Lung (tissue), 12 donors: ENCODE data around the gene NKIRAS1. TPM values are rescaled to one million over a fixed set of nuclear protein-coding genes. Genes with fewer than 3 reads are reported as not detected.

ENCODE experiments used
- ATAC-seq: fragments of 200-7000 bp; cut with Tn5 transposase; one replicate; pipeline ENCODE4 v1.9.1; 2020; ENCODE audit warnings: moderate number of reproducible peaks; ENCODE audit not compliant: insufficient read depth, low FRiP score
- DNase-seq, 3 donors: peaks; one replicate each; pipeline ENCODE4 v3.0.0-alpha.2; 2013 to 2017
- H3K27ac ChIP-seq, 2 donors: one replicate each; pipeline ENCODE4 v1.5.1; 2013; ENCODE audit warnings: mild to moderate bottlenecking in 2 of 2, moderate library complexity in 2 of 2, control low read depth in 1 of 2, inconsistent platforms in 1 of 2, low read depth in 1 of 2, low read length in 1 of 2
- H3K27me3 ChIP-seq, 3 donors: one replicate each; pipeline ENCODE4 v1.5.1; 2013; ENCODE audit warnings: low read length in 2 of 3; ENCODE audit not compliant: control insufficient read depth in 3 of 3, insufficient read depth in 3 of 3
- H3K36me3 ChIP-seq, 4 donors: one replicate each; pipeline ENCODE4 v1.5.1; 2013; ENCODE audit warnings: low read length in 4 of 4, mild to moderate bottlenecking in 1 of 4, moderate library complexity in 1 of 4; ENCODE audit not compliant: control insufficient read depth in 4 of 4, insufficient read depth in 4 of 4
- H3K4me1 ChIP-seq, 5 donors: one replicate each; pipeline ENCODE4 v1.5.1; 2013; ENCODE audit warnings: low read length in 5 of 5, mild to moderate bottlenecking in 2 of 5, moderate library complexity in 1 of 5; ENCODE audit not compliant: control insufficient read depth in 5 of 5, insufficient read depth in 5 of 5
- H3K4me3 ChIP-seq: one replicate; pipeline ENCODE4 v1.5.1; 2013; ENCODE audit warnings: mild to moderate bottlenecking, control low read depth, moderate library complexity
- H3K9ac ChIP-seq, 2 donors: one replicate each; pipeline ENCODE4 v1.5.1; 2013; ENCODE audit warnings: low read length in 2 of 2, control low read depth in 1 of 2; ENCODE audit not compliant: insufficient read depth in 1 of 2
- H3K9me3 ChIP-seq, 4 donors: one replicate each; pipeline ENCODE4 v1.5.1; 2013; ENCODE audit warnings: low read length in 3 of 4, mild to moderate bottlenecking in 1 of 4, moderate library complexity in 1 of 4; ENCODE audit not compliant: control insufficient read depth in 4 of 4, insufficient read depth in 3 of 4
- CTCF ChIP-seq: IDR thresholded peaks from 2 replicates; pipeline ENCODE4 v1.5.1; 2012; ENCODE audit warnings: mild to moderate bottlenecking; ENCODE audit errors: control extremely low read depth, extremely low read depth
- WGBS, 2 donors: extraction: QIAGEN DNeasy Blood & Tissue Kit; methylation state at CpG; one replicate each; pipeline ENCODE4 v1.1.7; 2013; 5-methylcytosine and 5-hydroxymethylcytosine counted together
- polyA plus RNA-seq, 2 donors: library from polyadenylated mRNA; stranded (reverse); fragments of 200-250 nt; gene quantifications; one replicate each; pipeline ENCODE4 v1.2.1, GENCODE V29; 2013
- total RNA-seq, 2 donors: library from RNA; depleted of rRNA in 1 of 2; stranded (reverse); fragments of >200 nt in 1 of 2; gene quantifications; one replicate each; pipeline ENCODE4 v1.2.1, GENCODE V29; 2014 to 2021
- donor health status: control.
- donor health status: control.
- donor health status: Bipolar disorder and iron deficiency.
- donor health status: healthy.
- donor health status: DM: yes; HTN: yes; CAD: no.

Gene NKIRAS1
- total and polyA plus RNA-seq, 4 donors = 6.7 to 17.1 (median 9.1) TPM

- TF ChIP-seq CTCF = no peak
- peak overlapping the region in 1 of 2 donors; percentile 91 for H3K27ac ChIP-seq
- H3K9ac ChIP-seq = no peak overlapping the region
Observed at GRCh38 chr3:23948761-23949160, 32.0 kb upstream of the NKIRAS1 start.

GRCh38 chr3:23945913-23946687 lies 29.3 kb upstream of the NKIRAS1 start:
- peak; percentile 98 to 99 (median 99) for DNase-seq
- H3K27ac ChIP-seq = peak overlapping the region; percentile 91 to 94
- peaks cover 0 to 33% (median 19%) of the 10 kb centered on the region in 5 donors for H3K4me1 ChIP-seq
- 0% methylated on average over 63 to 87 of the region's 87 CpGs for WGBS, 2 donors
- H3K4me3 ChIP-seq = peak overlapping the region; percentile 84
- H3K9me3 ChIP-seq = no peaks in the 10 kb centered on the region
- peak; percentile 92 for ATAC-seq
- TF ChIP-seq CTCF = no peak
- no peaks in the 10 kb centered on the region for H3K27me3 ChIP-seq
- no peaks in the 10 kb centered on the region for H3K36me3 ChIP-seq
- peak overlapping the region; percentile 75 to 94 for H3K9ac ChIP-seq

More at GRCh38 chr3:23948761-23949160, 32.0 kb upstream of the NKIRAS1 start:
- WGBS, 2 donors = 96 to 99% methylated on average over 2 of the region's 2 CpGs
- H3K27me3 ChIP-seq = no peaks in the 10 kb centered on the region
- H3K9me3 ChIP-seq = no peaks in the 10 kb centered on the region
- H3K36me3 ChIP-seq = no peaks in the 10 kb centered on the region
- DNase-seq (no peak), ATAC-seq (no peak)
- peaks cover 0 to 53% (median 22%) of the 10 kb centered on the region in 5 donors for H3K4me1 ChIP-seq
- H3K4me3 ChIP-seq = no peak overlapping the region

- Histone ChIP-seq H3K36me3 (no peaks in the 10 kb centered on the region), H3K4me1 (peaks cover 0 to 32% (median 19%) of the 10 kb centered on the region in 5 donors), H3K4me3 (peak overlapping the region; percentile 82), H3K9me3 (no peaks in the 10 kb centered on the region), H3K27me3 (no peaks in the 10 kb centered on the region), H3K9ac (no peak overlapping the region), H3K27ac (peak overlapping the region; percentile 94 to 98)
- 1% methylated on average over 21 to 39 of the region's 39 CpGs for WGBS, 2 donors
- ATAC-seq (no peak), DNase-seq (no peak)
- TF ChIP-seq CTCF = no peak
Observed at GRCh38 chr3:23945663-23945912, 28.8 kb upstream of the NKIRAS1 start.
